Keratinocyte (primary cell): ENCODE measurements around the gene MYBPC3. TPM values are rescaled to one million over a fixed set of nuclear protein-coding genes. Genes with fewer than 3 reads are reported as not detected.

Experiments
- DNase-seq: peaks from one replicate; pipeline ENCODE4 v3.0.0-alpha.2; 2011; ENCODE audit warnings: low read depth, missing footprints, low spot score
- FAIRE-seq: peaks from 2 replicates; lab custom pipeline; 2011; peaks lifted over from hg19 to GRCh38; lab: Jason Lieb, UNC
- H2AFZ ChIP-seq: 2 replicates; pipeline ENCODE4 v1.6.0; 2012; ENCODE audit warnings: low read length, control low read depth, inconsistent platforms; ENCODE audit not compliant: control insufficient read depth
- H3K27ac ChIP-seq: 2 replicates; pipeline ENCODE4 v1.5.1; 2011; ENCODE audit warnings: low read length; ENCODE audit not compliant: control insufficient read depth, insufficient read depth
- H3K27me3 ChIP-seq: 3 replicates; pipeline ENCODE4 v1.6.0; 2011; ENCODE audit warnings: low read length; ENCODE audit not compliant: control insufficient read depth, insufficient read depth; ENCODE audit errors: extremely low read depth
- H3K36me3 ChIP-seq, 2 experiments: 2 replicates in 1 of 2; 3 replicates in 1 of 2; pipeline ENCODE4 v1.5.1; 2011; ENCODE audit warnings: low read length in 2 of 2, mild to moderate bottlenecking in 1 of 2; ENCODE audit not compliant: control insufficient read depth in 2 of 2, insufficient read depth in 2 of 2; ENCODE audit errors: extremely low read depth in 1 of 2
- H3K4me1 ChIP-seq: 3 replicates; pipeline ENCODE4 v1.5.1; 2011; ENCODE audit warnings: low read length; ENCODE audit not compliant: control insufficient read depth, insufficient read depth; ENCODE audit errors: extremely low read depth
- H3K4me2 ChIP-seq: 3 replicates; pipeline ENCODE4 v1.6.0; 2011; ENCODE audit warnings: low read depth, low read length; ENCODE audit not compliant: control insufficient read depth, insufficient read depth; ENCODE audit errors: extremely low read depth
- H3K4me3 ChIP-seq, 3 experiments: fragments of 200-600 bp in 1 of 3; sonication (generic) in 1 of 3; 2 replicates in 2 of 3; 3 replicates in 1 of 3; pipeline ENCODE4 v1.5.1; 2011 to 2016; ENCODE audit warnings: low read length in 3 of 3, mild to moderate bottlenecking in 3 of 3, control low read depth in 2 of 3, inconsistent platforms in 1 of 3, low read depth in 1 of 3, mixed read lengths in 1 of 3, mixed run types in 1 of 3, moderate library complexity in 1 of 3; ENCODE audit not compliant: control insufficient read depth in 2 of 3, insufficient read depth in 2 of 3; ENCODE audit errors: extremely low read depth in 1 of 3
- H3K79me2 ChIP-seq: 2 replicates; pipeline ENCODE4 v1.6.0; 2012; ENCODE audit warnings: low read length; ENCODE audit not compliant: control insufficient read depth, insufficient read depth
- H3K9ac ChIP-seq: 3 replicates; pipeline ENCODE4 v1.6.0; 2011; ENCODE audit warnings: low read length; ENCODE audit not compliant: control insufficient read depth, insufficient read depth; ENCODE audit errors: extremely low read depth
- H3K9me1 ChIP-seq: 3 replicates; pipeline ENCODE4 v1.6.0; 2011; ENCODE audit warnings: low read length; ENCODE audit not compliant: control insufficient read depth, insufficient read depth; ENCODE audit errors: extremely low read depth
- H3K9me3 ChIP-seq: 2 replicates; pipeline ENCODE4 v1.5.1; 2012; ENCODE audit warnings: low read depth, low read length; ENCODE audit not compliant: control insufficient read depth
- H4K20me1 ChIP-seq: 3 replicates; pipeline ENCODE4 v1.6.0; 2011; ENCODE audit warnings: low read length; ENCODE audit not compliant: control insufficient read depth, insufficient read depth; ENCODE audit errors: extremely low read depth
- EZH2 ChIP-seq: IDR thresholded peaks from one replicate; pipeline ENCODE4 v1.6.1; 2012; ENCODE audit warnings: inconsistent platforms, mild to moderate bottlenecking, low read length, moderate library complexity
- dilution Hi-C: fragments of 300-500 bp; cut with MboI; formaldehyde crosslinking; loops from one replicate; pipeline ENCODE4 v1.7.0; 2020; ENCODE audit warnings: low sequenced_read_pairs; ENCODE audit not compliant: extremely low pct_ligation_motif_present
- polyA plus RNA-seq, 5 experiments: library from polyadenylated mRNA; depleted of rRNA in 3 of 5; stranded (reverse) in 3 of 5; stranded (forward) in 1 of 5; unstranded in 1 of 5; fragments of >200 nt; gene quantifications; 1 replicate in 1 of 5; 2 replicates in 3 of 5; 3 replicates in 1 of 5; pipeline versions ENCODE4 v1.2.1 to v1.2.3, GENCODE V29; 2011 to 2012; ENCODE audit warnings: missing spikeins in 2 of 5, low read depth in 1 of 5, low replicate concordance in 1 of 5
- TF ChIP-seq, protein P1 (sequence below), 3 experiments: IDR thresholded peaks in 1 of 3; conservative IDR thresholded peaks in 1 of 3; optimal IDR thresholded peaks in 1 of 3; 2 replicates in 2 of 3; 3 replicates in 1 of 3; pipeline versions ENCODE3 to v1.5.1; 2011; ENCODE audit warnings: low read length in 3 of 3, mild to moderate bottlenecking in 3 of 3, moderate library complexity in 2 of 3, control low read depth in 1 of 3, inconsistent platforms in 1 of 3; ENCODE audit not compliant: insufficient read depth in 2 of 3; ENCODE audit errors: extremely low read depth in 1 of 3

Gene MYBPC3
- polyA plus RNA-seq, 1 donor (not counting 4 experiments of a cell fraction or from before 2014, with no cell fraction given): not detected

DNA sequence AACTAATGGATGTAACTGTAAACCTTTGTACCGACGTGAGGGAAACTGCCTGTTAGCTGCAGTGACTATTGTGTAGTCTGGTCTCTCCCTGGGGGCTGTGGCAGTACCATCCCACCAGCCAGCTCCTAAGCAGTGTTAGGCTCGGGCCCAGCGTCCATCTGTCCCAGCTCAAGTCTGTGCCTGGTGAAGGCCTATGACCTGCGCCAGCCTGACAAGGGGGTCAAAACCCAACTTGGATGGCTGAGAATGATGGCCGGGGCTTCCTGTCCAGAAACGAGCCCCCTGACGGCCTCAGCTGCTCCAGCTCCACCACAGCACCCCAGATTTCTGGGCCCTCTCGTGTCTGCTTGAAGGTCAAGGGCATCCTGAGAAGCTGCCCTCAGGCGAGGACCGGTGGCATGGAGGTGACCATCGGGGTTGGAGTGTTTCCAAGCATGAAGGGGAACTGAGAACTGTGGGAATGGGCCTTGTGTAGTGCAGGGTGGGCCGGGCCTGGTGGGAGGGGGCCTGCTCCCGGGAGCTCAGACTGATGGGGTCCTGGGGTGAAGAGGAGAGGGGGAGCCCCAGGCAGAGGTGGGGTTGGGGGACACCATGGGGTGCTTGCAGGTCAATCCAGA, 40.2 kb upstream of the MYBPC3 start:
- no peaks in the 10 kb centered on the region for H3K79me2 ChIP-seq
- no peaks in the 10 kb centered on the region for H3K36me3 ChIP-seq
- no peaks in the 10 kb centered on the region for H4K20me1 ChIP-seq
- no peak overlapping the region for H3K27ac ChIP-seq
- peaks cover 12% of the 10 kb centered on the region for H3K4me1 ChIP-seq
- dilution Hi-C loops: no loop called here
- FAIRE-seq (no peak), DNase-seq (no peak)
- H3K27me3 ChIP-seq: no peaks in the 10 kb centered on the region
- H3K4me3 ChIP-seq: no peak overlapping the region
- no peaks in the 10 kb centered on the region for H3K9me3 ChIP-seq
- no peaks in the 10 kb centered on the region for H3K9me1 ChIP-seq
- no peak overlapping the region for H2AFZ ChIP-seq
- TF ChIP-seq, protein P1, sequence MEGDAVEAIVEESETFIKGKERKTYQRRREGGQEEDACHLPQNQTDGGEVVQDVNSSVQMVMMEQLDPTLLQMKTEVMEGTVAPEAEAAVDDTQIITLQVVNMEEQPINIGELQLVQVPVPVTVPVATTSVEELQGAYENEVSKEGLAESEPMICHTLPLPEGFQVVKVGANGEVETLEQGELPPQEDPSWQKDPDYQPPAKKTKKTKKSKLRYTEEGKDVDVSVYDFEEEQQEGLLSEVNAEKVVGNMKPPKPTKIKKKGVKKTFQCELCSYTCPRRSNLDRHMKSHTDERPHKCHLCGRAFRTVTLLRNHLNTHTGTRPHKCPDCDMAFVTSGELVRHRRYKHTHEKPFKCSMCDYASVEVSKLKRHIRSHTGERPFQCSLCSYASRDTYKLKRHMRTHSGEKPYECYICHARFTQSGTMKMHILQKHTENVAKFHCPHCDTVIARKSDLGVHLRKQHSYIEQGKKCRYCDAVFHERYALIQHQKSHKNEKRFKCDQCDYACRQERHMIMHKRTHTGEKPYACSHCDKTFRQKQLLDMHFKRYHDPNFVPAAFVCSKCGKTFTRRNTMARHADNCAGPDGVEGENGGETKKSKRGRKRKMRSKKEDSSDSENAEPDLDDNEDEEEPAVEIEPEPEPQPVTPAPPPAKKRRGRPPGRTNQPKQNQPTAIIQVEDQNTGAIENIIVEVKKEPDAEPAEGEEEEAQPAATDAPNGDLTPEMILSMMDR (optimal IDR thresholded peaks at IDR 0.05 in 1 of 3, IDR thresholded peaks at IDR 0.05 in 1 of 3, conservative IDR thresholded peaks at IDR 0.05 in 1 of 3; ENCODE audit: extremely low read depth in 1 of 3, insufficient read depth in 2 of 3, low read length in 3 of 3): no peak
- no peak for TF ChIP-seq EZH2
- no peak overlapping the region for H3K9ac ChIP-seq
- no peak overlapping the region for H3K4me2 ChIP-seq

DNA sequence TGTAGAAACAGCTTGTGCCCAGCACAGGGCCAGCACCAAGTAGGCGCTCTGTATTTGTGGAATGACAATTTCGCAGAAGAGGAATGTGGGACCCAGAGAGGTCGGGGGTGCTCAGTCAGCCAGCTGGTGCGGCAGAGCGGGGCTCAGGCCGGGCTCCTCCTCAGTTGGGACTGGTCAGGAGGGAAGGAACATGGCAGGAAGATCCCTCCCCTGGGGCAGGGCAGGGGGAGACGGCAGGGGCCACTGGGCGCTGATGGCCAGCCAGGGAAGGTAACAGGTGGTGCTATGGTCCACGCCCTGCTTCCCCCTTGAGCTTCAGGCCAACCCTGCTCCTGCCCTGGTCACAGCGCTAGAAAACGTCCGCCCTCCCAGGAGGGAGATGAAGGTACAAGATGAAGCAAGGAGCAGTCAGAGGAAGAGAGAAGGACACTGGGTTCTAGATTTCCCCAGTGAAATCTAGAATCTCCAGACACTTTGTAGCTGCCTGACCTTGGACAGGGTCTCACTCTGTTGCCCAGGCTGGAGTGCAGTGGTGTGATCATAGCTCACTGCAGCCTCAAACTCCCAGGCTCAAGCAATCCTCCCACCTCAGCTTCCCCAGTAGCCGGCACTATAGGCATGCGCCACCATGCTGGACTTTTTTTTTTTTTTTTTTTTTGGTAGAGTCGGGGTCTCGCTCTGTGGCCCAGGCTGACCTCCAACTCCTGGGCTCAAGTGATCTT, 39.4 kb upstream of the MYBPC3 start:
- no peaks in the 10 kb centered on the region for H3K9me1 ChIP-seq
- no peak overlapping the region for H2AFZ ChIP-seq
- H3K79me2 ChIP-seq: no peaks in the 10 kb centered on the region
- FAIRE-seq (no peak), DNase-seq (no peak)
- no peak overlapping the region for H3K9ac ChIP-seq
- H3K36me3 ChIP-seq: no peaks in the 10 kb centered on the region
- peaks cover 12% of the 10 kb centered on the region for H3K4me1 ChIP-seq
- H3K4me3 ChIP-seq: no peak overlapping the region
- no peaks in the 10 kb centered on the region for H4K20me1 ChIP-seq
- no peak overlapping the region for H3K27ac ChIP-seq
- dilution Hi-C loops: no loop called here
- no peaks in the 10 kb centered on the region for H3K27me3 ChIP-seq
- TF ChIP-seq EZH2: no peak
- TF ChIP-seq, protein P1 (optimal IDR thresholded peaks at IDR 0.05 in 1 of 3, IDR thresholded peaks at IDR 0.05 in 1 of 3, conservative IDR thresholded peaks at IDR 0.05 in 1 of 3; ENCODE audit: extremely low read depth in 1 of 3, insufficient read depth in 2 of 3, low read length in 3 of 3): no peak
- no peak overlapping the region for H3K4me2 ChIP-seq
- H3K9me3 ChIP-seq: no peaks in the 10 kb centered on the region
